Colonic mucosa (tissue), 4 donors: Measurements from ENCODE around the gene PPM1D. TPM values are rescaled to one million over a fixed set of nuclear protein-coding genes. Genes with fewer than 3 reads are reported as not detected.

Source experiments
- DNase-seq: peaks from one replicate; pipeline ENCODE4 v3.0.0-alpha.2; 2020
- H3K27ac ChIP-seq: fragments of 200-600 bp; one replicate; pipeline ENCODE4 v1.8.0; 2021
- H3K27me3 ChIP-seq: fragments of 200-600 bp; one replicate; pipeline ENCODE4 v1.8.0; 2021
- H3K36me3 ChIP-seq: fragments of 200-600 bp; one replicate; pipeline ENCODE4 v1.8.0; 2021
- H3K4me1 ChIP-seq: fragments of 200-600 bp; one replicate; pipeline ENCODE4 v1.8.0; 2021; ENCODE audit warnings: mild to moderate bottlenecking
- H3K4me3 ChIP-seq: fragments of 200-600 bp; one replicate; pipeline ENCODE4 v1.8.0; 2021
- H3K9ac ChIP-seq, 2 donors: one replicate each; pipeline ENCODE4 v1.7.0; 2013; ENCODE audit warnings: control low read depth in 2 of 2, low read depth in 2 of 2, low read length in 2 of 2
- H3K9me3 ChIP-seq: fragments of 200-600 bp; one replicate; pipeline ENCODE4 v1.8.0; 2021
- CTCF ChIP-seq: fragments of 200-600 bp; IDR thresholded peaks from one replicate; pipeline ENCODE4 v1.8.0; 2022; ENCODE audit warnings: antibody characterized with exemption, mild to moderate bottlenecking
- intact Hi-C: fragments of 100-400 bp; cut with DNase I; formaldehyde crosslinking; loops from one replicate; pipeline ENCODE4 v1.14.1; 2022
- total RNA-seq, 2 donors: library from RNA; stranded (reverse); fragmentation: NEBNext Ultra II Directional in 1 of 2; extraction: Animal tissue kit (Norgen Biotek cat#: 25700) in 1 of 2; gene quantifications; one replicate each; pipeline ENCODE4 v1.2.1, GENCODE V29; 2021
- donor health status: healthy.
- donor health status: DM: no; HTN: no; CAD: no.
- donor health status: DM: no; HTN: no; CAD: no.

PPM1D gene
- total RNA-seq, 2 donors from 2014 or later: 21.2 to 22.8 TPM

GRCh38 chr17:60559995-60560859 lies 39.8 kb upstream of the PPM1D start:
- Histone ChIP-seq H3K9ac (no peak overlapping the region), H3K27me3 (no peaks in the 10 kb centered on the region), H3K4me1 (no peaks in the 10 kb centered on the region), H3K9me3 (no peaks in the 10 kb centered on the region), H3K27ac (no peak overlapping the region), H3K4me3 (no peak overlapping the region), H3K36me3 (no peaks in the 10 kb centered on the region)
- TF ChIP-seq CTCF: no peak
- DNase-seq: no peak
- intact Hi-C loops: no loop called here

GRCh38 chr17:60560860-60561257 lies 39.1 kb upstream of the PPM1D start:
- Histone ChIP-seq H3K9me3 (no peaks in the 10 kb centered on the region), H3K4me1 (no peaks in the 10 kb centered on the region), H3K9ac (no peak overlapping the region), H3K27ac (no peak overlapping the region), H3K36me3 (no peaks in the 10 kb centered on the region), H3K4me3 (no peak overlapping the region), H3K27me3 (no peaks in the 10 kb centered on the region)
- TF ChIP-seq CTCF: no peak
- intact Hi-C loops: no loop called here
- no peak for DNase-seq

GRCh38 chr17:60562421-60562820 lies 37.6 kb upstream of the PPM1D start:
- Histone ChIP-seq H3K36me3 (no peaks in the 10 kb centered on the region), H3K4me1 (no peaks in the 10 kb centered on the region), H3K4me3 (no peak overlapping the region), H3K9ac (no peak overlapping the region), H3K27me3 (no peaks in the 10 kb centered on the region), H3K27ac (no peak overlapping the region), H3K9me3 (no peaks in the 10 kb centered on the region)
- intact Hi-C loops: no loop called here
- DNase-seq: no peak
- no peak for TF ChIP-seq CTCF

GRCh38 chr17:60563743-60564142 lies 36.2 kb upstream of the PPM1D start:
- H3K4me3 ChIP-seq: no peak overlapping the region
- DNase-seq: no peak

GRCh38 chr17:60565233-60565632 lies 34.8 kb upstream of the PPM1D start:
- no peak for TF ChIP-seq CTCF
- intact Hi-C loops: no loop called here
- no peak overlapping the region for H3K4me3 ChIP-seq

More at GRCh38 chr17:60563743-60564142, 36.2 kb upstream of the PPM1D start:
- intact Hi-C loops: no loop called here
- Histone ChIP-seq H3K36me3 (no peaks in the 10 kb centered on the region), H3K4me1 (no peaks in the 10 kb centered on the region), H3K27ac (no peak overlapping the region), H3K9me3 (no peaks in the 10 kb centered on the region), H3K27me3 (no peaks in the 10 kb centered on the region), H3K9ac (no peak overlapping the region)
- TF ChIP-seq CTCF: no peak

More at GRCh38 chr17:60565233-60565632, 34.8 kb upstream of the PPM1D start:
- Histone ChIP-seq H3K9me3 (no peaks in the 10 kb centered on the region), H3K27ac (no peak overlapping the region), H3K36me3 (no peaks in the 10 kb centered on the region), H3K9ac (no peak overlapping the region), H3K4me1 (no peaks in the 10 kb centered on the region), H3K27me3 (no peaks in the 10 kb centered on the region)
- DNase-seq: no peak
